ENCODE data around the gene TPCN2.

The TPCN2 gene

GRCh38 chr11:69058511-69059270, 10.0 kb downstream of the TPCN2 start:
- no peak for DNase-seq

GRCh38 chr11:69059429-69059828, 10.7 kb downstream of the TPCN2 start:
- DNase-seq, result no peak

GRCh38 chr11:69059985-69060384, 11.3 kb downstream of the TPCN2 start:
- no peak for DNase-seq

- no peak for DNase-seq
Observed at GRCh38 chr11:69060806-69061712, 12.3 kb downstream of the TPCN2 start.

GRCh38 chr11:69061713-69062053, 13.0 kb downstream of the TPCN2 start:
- DNase-seq, result no peak

- DNase-seq, result no peak
Observed at GRCh38 chr11:69062169-69062855, 13.6 kb downstream of the TPCN2 start.

- no peak for DNase-seq
Observed at GRCh38 chr11:69062873-69063651, 14.3 kb downstream of the TPCN2 start.

GRCh38 chr11:69063652-69064260, 15.0 kb downstream of the TPCN2 start:
- no peak for DNase-seq

- DNase-seq, result no peak
Observed at GRCh38 chr11:69064394-69064957, 15.7 kb downstream of the TPCN2 start.

- no peak for DNase-seq
Observed at GRCh38 chr11:69065147-69065710, 16.5 kb downstream of the TPCN2 start.

- DNase-seq, result no peak
Observed at GRCh38 chr11:69066122-69067112, 17.7 kb downstream of the TPCN2 start.

GRCh38 chr11:69067200-69067599, 18.5 kb downstream of the TPCN2 start:
- no peak for DNase-seq

GRCh38 chr11:69071086-69071800, 22.5 kb downstream of the TPCN2 start:
- DNase-seq, result no peak

- no peak for DNase-seq
Observed at GRCh38 chr11:69071956-69072355, 23.2 kb downstream of the TPCN2 start.

- DNase-seq, result no peak
Observed at GRCh38 chr11:69073469-69073868, 24.7 kb downstream of the TPCN2 start.

- DNase-seq, result no peak
Observed at GRCh38 chr11:69074375-69075140, 25.8 kb downstream of the TPCN2 start.

- no peak for DNase-seq
Observed at GRCh38 chr11:69075421-69076128, 26.8 kb downstream of the TPCN2 start.

Data from NCI-H1417 (cell line).